GM23338 (cell line): ENCODE results near the gene ITFG1.

ENCODE experiments used
- CREB1 ChIP-seq: fragments of 250-450 bp; sonication (Bioruptor Pico); IDR thresholded peaks from 2 replicates; pipeline ENCODE4 v1.5.0; 2020; ENCODE audit warnings: low read depth, mild to moderate bottlenecking, moderate library complexity
- CTCF ChIP-seq, 2 experiments: fragments of 200-600 bp in 1 of 2; sonication (generic) in 1 of 2; conservative IDR thresholded peaks; 2 replicates each; pipeline versions ENCODE4 v1.5.1 to v1.6.1; 2016 to 2017; ENCODE audit warnings: antibody characterized with exemption in 2 of 2, low read depth in 2 of 2, mild to moderate bottlenecking in 2 of 2, moderate library complexity in 1 of 2
- EZH2 ChIP-seq: fragments of 200-600 bp; sonication (generic); IDR thresholded peaks from one replicate; pipeline ENCODE4 v1.8.0; 2017; ENCODE audit warnings: antibody characterized with exemption, mild to moderate bottlenecking, low read depth; ENCODE audit not compliant: unreplicated experiment
- EZH2phosphoT487 ChIP-seq: fragments of 200-600 bp; sonication (generic); IDR thresholded peaks from one replicate; pipeline ENCODE4 v1.8.1; 2018; ENCODE audit warnings: antibody characterized with exemption; ENCODE audit not compliant: unreplicated experiment
- JUNB ChIP-seq: IDR thresholded peaks from one replicate; pipeline ENCODE4 v1.6.1; 2016; ENCODE audit warnings: antibody characterized with exemption; ENCODE audit not compliant: unreplicated experiment
- NANOG ChIP-seq: IDR thresholded peaks from 2 replicates; pipeline ENCODE4 v1.6.1; 2016; ENCODE audit warnings: antibody characterized with exemption, borderline replicate concordance
- POLR2AphosphoS5 ChIP-seq: IDR thresholded peaks from 2 replicates; pipeline ENCODE4 v1.6.1; 2016; ENCODE audit warnings: antibody characterized with exemption, low read depth
- REST ChIP-seq: IDR thresholded peaks from one replicate; pipeline ENCODE4 v1.6.1; 2018; ENCODE audit warnings: antibody characterized with exemption; ENCODE audit not compliant: unreplicated experiment
- ZNF331 ChIP-seq: fragments of 250-450 bp; sonication (Bioruptor Pico); IDR thresholded peaks from 2 replicates; pipeline ENCODE4 v1.5.0; 2020; ENCODE audit warnings: low read depth, mild to moderate bottlenecking, moderate library complexity
- TF ChIP-seq, protein P1 (sequence below): fragments of 250-450 bp; sonication (Bioruptor Pico); IDR thresholded peaks from 2 replicates; pipeline ENCODE4 v1.5.0; 2020; ENCODE audit warnings: mild to moderate bottlenecking, moderate library complexity

- no peak for TF ChIP-seq CTCF (conservative IDR thresholded peaks at IDR 0.05; ENCODE audit: low read depth in 2 of 2)
- no peak for TF ChIP-seq EZH2
- no peak for TF ChIP-seq REST
- no peak for TF ChIP-seq ZNF331 (CRISPR knock-in tag)
- no peak for TF ChIP-seq CREB1 (CRISPR knock-in tag)
- TF ChIP-seq POLR2AphosphoS5 = no peak
- TF ChIP-seq, protein P1, sequence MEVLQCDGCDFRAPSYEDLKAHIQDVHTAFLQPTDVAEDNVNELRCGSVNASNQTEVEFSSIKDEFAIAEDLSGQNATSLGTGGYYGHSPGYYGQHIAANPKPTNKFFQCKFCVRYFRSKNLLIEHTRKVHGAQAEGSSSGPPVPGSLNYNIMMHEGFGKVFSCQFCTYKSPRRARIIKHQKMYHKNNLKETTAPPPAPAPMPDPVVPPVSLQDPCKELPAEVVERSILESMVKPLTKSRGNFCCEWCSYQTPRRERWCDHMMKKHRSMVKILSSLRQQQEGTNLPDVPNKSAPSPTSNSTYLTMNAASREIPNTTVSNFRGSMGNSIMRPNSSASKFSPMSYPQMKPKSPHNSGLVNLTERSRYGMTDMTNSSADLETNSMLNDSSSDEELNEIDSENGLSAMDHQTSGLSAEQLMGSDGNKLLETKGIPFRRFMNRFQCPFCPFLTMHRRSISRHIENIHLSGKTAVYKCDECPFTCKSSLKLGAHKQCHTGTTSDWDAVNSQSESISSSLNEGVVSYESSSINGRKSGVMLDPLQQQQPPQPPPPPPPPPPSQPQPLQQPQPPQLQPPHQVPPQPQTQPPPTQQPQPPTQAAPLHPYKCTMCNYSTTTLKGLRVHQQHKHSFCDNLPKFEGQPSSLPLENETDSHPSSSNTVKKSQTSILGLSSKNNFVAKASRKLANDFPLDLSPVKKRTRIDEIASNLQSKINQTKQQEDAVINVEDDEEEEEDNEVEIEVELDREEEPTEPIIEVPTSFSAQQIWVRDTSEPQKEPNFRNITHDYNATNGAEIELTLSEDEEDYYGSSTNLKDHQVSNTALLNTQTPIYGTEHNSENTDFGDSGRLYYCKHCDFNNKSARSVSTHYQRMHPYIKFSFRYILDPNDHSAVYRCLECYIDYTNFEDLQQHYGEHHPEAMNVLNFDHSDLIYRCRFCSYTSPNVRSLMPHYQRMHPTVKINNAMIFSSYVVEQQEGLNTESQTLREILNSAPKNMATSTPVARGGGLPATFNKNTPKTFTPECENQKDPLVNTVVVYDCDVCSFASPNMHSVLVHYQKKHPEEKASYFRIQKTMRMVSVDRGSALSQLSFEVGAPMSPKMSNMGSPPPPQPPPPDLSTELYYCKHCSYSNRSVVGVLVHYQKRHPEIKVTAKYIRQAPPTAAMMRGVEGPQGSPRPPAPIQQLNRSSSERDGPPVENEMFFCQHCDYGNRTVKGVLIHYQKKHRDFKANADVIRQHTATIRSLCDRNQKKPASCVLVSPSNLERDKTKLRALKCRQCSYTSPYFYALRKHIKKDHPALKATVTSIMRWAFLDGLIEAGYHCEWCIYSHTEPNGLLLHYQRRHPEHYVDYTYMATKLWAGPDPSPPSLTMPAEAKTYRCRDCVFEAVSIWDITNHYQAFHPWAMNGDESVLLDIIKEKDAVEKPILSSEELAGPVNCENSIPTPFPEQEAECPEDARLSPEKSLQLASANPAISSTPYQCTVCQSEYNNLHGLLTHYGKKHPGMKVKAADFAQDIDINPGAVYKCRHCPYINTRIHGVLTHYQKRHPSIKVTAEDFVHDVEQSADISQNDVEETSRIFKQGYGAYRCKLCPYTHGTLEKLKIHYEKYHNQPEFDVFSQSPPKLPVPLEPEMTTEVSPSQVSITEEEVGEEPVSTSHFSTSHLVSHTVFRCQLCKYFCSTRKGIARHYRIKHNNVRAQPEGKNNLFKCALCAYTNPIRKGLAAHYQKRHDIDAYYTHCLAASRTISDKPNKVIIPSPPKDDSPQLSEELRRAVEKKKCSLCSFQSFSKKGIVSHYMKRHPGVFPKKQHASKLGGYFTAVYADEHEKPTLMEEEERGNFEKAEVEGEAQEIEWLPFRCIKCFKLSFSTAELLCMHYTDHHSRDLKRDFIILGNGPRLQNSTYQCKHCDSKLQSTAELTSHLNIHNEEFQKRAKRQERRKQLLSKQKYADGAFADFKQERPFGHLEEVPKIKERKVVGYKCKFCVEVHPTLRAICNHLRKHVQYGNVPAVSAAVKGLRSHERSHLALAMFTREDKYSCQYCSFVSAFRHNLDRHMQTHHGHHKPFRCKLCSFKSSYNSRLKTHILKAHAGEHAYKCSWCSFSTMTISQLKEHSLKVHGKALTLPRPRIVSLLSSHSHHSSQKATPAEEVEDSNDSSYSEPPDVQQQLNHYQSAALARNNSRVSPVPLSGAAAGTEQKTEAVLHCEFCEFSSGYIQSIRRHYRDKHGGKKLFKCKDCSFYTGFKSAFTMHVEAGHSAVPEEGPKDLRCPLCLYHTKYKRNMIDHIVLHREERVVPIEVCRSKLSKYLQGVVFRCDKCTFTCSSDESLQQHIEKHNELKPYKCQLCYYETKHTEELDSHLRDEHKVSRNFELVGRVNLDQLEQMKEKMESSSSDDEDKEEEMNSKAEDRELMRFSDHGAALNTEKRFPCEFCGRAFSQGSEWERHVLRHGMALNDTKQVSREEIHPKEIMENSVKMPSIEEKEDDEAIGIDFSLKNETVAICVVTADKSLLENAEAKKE = no peak
- no peak for TF ChIP-seq EZH2phosphoT487
- no peak for TF ChIP-seq JUNB
- no peak for TF ChIP-seq NANOG
Measured at GRCh38 chr16:47254756-47255155, 206.1 kb downstream of the ITFG1 start.
